Dendritic cell treated with granulocyte-macrophage colony-stimulating factor and Interleukin-4, amounts not matched to agents 40 ng/mL and 50 ng/mL, for 4 days (primary cell): ENCODE data around the gene TSR3.
A peak's percentile ranks its signal among the peaks of the same experiment; 100 is the strongest.

Source experiments
- H3K27ac Mint-ChIP-seq: one replicate; pipeline ENCODE4 v1.8.0; 2022; ENCODE audit warnings: mild to moderate bottlenecking, mixed read lengths
- H3K27me3 Mint-ChIP-seq: one replicate; pipeline ENCODE4 v1.8.0; 2022; ENCODE audit warnings: mild to moderate bottlenecking, mixed read lengths
- H3K36me3 Mint-ChIP-seq: one replicate; pipeline ENCODE4 v1.8.0; 2022; ENCODE audit warnings: low read depth, mixed read lengths
- H3K4me1 Mint-ChIP-seq: one replicate; pipeline ENCODE4 v1.8.0; 2022; ENCODE audit warnings: low read depth, mixed read lengths
- H3K4me3 Mint-ChIP-seq: one replicate; pipeline ENCODE4 v1.8.0; 2022; ENCODE audit warnings: mild to moderate bottlenecking, moderate library complexity, mixed read lengths
- H3K9me3 Mint-ChIP-seq: one replicate; pipeline ENCODE4 v1.8.0; 2022; ENCODE audit warnings: mixed read lengths
- intact Hi-C: fragments of 100-400 bp; cut with micrococcal nuclease; formaldehyde crosslinking; loops from one replicate; pipeline ENCODE4 v1.15.0; 2022

TSR3 gene

DNA sequence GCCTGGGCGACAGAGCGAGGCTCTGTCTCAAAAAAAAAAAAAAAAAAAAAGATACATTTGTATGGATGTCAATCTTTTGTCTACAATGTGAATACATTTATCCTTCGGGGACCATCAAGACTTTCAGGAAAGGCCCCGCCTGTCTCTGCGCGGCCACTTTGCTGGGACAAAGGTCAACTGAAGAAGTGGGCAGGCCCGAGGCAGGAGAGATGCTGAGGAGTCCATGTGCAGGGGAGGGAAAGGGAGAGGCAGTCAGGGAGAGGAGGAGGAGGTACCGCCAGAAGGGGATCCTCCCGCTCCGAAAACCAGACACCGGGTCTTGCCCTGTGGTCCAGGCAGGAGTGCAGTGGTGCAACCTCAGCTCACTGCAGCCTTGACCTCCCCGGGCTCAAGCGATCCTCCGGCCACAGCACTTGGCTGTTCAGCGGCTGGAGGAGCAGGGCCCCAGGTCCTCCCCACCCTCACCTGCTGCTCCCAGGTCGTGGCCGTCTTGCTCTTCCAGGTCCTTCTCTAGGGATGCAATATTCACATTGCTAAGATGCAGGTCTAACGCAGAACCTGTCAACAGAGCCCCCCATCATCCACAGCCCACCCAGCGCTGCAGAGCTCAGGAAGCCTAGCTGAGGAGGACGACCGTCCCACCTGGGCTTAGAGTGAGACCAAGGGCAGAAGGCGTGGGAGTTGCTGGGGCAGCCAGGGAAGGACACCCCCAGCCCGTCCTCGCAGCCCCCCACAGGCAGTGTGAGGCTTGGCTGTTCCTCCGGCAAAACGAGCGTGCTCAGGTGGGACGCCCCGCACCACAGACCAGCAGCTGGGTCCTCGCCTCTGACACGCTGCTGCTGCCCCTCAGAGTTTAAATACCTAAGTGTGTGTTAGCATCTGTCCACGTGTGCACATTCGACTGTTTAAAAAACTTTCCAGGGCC is 19.6 kb upstream of the TSR3 start:
- H3K4me3 Mint-ChIP-seq: no peak overlapping the region
- no peaks in the 10 kb centered on the region for H3K9me3 Mint-ChIP-seq
- no peaks in the 10 kb centered on the region for H3K27me3 Mint-ChIP-seq
- intact Hi-C loops: no loop called here
- H3K36me3 Mint-ChIP-seq: peaks cover 88% of the 10 kb centered on the region
- H3K27ac Mint-ChIP-seq: no peak overlapping the region
- H3K4me1 Mint-ChIP-seq: no peaks in the 10 kb centered on the region

DNA sequence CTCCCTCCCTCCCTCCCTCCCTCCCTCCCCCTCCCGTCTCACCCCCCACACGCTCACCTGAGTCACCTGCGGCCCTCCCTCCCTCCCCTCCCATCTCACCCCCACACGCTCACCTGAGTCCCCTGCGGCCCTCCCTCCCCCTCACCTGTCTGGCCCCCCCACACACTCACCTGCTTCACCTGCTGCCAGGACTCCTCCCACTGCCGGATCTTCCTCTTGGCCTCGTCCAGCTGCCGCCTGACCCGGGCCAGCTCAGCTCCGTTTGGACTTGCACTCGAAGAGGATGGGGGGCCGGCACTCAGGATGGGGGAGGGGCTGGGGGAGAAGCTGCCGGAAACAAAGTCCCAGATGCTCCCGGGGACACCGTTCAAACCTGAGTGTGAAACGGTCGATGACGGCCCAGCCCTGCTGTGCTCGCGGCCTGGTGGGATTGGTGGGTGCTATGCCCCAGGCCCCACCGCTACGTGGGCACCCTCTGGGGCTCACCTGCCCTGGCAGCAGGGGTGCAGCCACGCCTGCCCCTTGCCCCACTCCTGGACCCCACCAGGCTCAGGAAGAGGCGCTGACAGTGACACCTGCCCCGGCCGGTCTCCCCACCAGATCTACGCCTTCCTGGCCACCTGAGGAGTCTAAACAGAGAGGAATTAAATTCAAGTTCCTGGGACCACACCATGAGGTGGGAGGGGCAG is 16.0 kb upstream of the TSR3 start:
- Mint-ChIP-seq H3K27me3 (no peaks in the 10 kb centered on the region), H3K27ac (no peak overlapping the region), H3K4me1 (peaks cover 5% of the 10 kb centered on the region), H3K36me3 (peaks cover 100% of the 10 kb centered on the region), H3K9me3 (no peaks in the 10 kb centered on the region), H3K4me3 (no peak overlapping the region)
- intact Hi-C loops: loop anchor here (10.0 kb wide), 1 partner anchor 47 kb away; the partner anchor contains the start of gene UNKL

DNA sequence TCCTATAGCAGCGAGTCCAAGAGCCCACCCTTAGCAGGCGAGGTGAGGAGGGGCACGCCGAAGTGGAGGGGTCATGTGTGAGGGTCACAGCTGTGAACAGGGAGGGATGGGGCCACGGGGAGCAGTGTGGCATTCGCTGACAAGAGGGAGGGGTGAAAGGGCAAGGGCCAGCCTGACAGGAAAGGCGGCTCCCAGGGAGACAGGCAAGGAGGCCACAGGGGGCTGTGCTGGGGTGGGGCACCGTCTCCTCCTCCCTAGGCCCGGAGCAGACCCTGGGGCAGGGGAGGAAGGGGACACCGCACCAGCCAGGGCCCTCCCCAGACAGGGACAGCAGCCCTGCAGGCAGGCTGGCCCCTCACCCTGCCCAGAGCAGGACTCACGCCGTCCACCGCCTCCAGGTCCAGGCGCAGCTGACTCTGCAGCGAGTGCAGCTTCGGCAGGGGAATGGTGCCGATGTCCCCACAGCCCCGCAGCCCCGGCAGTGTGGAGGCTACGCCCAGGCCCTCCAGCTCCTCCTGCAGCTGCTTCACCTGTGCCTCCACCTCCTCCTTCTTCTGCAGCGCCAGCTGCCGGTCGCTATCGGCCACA is 15.1 kb upstream of the TSR3 start:
- no peak overlapping the region for H3K4me3 Mint-ChIP-seq
- peaks cover 100% of the 10 kb centered on the region for H3K36me3 Mint-ChIP-seq
- H3K27me3 Mint-ChIP-seq: no peaks in the 10 kb centered on the region
- peaks cover 5% of the 10 kb centered on the region for H3K4me1 Mint-ChIP-seq
- H3K27ac Mint-ChIP-seq: no peak overlapping the region
- intact Hi-C loops: loop anchor here (10.0 kb wide), 1 partner anchor 48 kb away; the partner anchor contains the start of gene UNKL
- no peaks in the 10 kb centered on the region for H3K9me3 Mint-ChIP-seq

DNA sequence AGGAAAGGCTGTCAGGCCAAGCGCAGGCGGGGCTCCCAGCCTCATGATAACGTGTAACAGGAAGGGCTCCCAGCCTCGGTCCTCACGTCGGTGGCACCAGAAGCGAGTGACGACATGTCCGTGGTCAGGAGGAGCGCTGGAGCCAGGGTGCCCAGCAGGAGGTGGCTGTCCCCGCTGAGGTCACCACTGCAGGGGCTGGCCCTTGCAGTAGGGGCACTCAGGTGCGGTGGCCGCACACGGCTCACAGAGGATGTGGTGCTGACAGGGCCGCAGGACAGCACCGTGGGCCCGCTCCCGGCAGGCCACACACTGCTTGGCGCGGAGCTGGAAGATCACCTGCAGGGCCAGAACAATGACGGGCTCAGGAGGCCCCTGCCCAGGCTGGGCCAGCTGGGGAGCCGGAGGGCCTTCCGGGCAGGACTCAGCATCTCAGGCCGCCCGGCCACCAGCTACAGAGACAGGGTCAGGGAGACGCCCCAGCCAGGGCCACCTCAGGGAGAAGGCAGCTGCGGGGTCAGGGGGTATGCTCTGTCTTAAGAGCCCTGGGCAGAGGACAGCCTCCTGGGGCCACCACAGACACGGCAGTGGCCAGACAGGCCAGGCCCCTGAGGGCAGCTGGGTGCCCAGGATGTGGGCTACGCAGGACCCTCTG is 14.5 kb upstream of the TSR3 start:
- H3K4me3 Mint-ChIP-seq: no peak overlapping the region
- H3K27me3 Mint-ChIP-seq: no peaks in the 10 kb centered on the region
- no peak overlapping the region for H3K27ac Mint-ChIP-seq
- H3K9me3 Mint-ChIP-seq: no peaks in the 10 kb centered on the region
- intact Hi-C loops: loop anchor here (10.0 kb wide), 1 partner anchor 49 kb away; the partner anchor contains the start of gene UNKL
- peaks cover 100% of the 10 kb centered on the region for H3K36me3 Mint-ChIP-seq
- peaks cover 5% of the 10 kb centered on the region for H3K4me1 Mint-ChIP-seq

DNA sequence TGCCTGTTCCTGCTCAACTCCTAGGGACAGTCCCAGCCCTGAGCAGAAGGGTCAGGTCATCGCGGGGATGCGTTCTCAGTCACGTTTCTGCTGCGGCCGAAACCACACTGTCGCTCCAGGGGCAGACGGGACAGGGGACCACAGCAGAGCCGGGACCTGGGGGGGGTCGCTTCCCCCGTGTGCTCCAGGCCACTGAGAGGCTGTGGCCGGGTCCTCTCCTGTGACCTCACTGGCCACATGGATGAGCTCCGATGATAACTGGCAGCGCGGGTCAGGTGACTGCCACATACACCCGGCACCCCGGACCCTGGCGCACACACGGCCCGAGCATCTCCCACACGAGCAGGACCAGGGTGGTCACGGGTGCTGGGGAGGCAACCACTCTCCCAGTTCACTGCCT is 12.8 kb upstream of the TSR3 start:
- intact Hi-C loops: loop anchor here (10.0 kb wide), 1 partner anchor 50 kb away; the partner anchor contains the start of gene UNKL
- Mint-ChIP-seq H3K36me3 (peaks cover 100% of the 10 kb centered on the region), H3K27me3 (no peaks in the 10 kb centered on the region), H3K4me3 (no peak overlapping the region), H3K9me3 (no peaks in the 10 kb centered on the region), H3K4me1 (peaks cover 5% of the 10 kb centered on the region), H3K27ac (no peak overlapping the region)

DNA sequence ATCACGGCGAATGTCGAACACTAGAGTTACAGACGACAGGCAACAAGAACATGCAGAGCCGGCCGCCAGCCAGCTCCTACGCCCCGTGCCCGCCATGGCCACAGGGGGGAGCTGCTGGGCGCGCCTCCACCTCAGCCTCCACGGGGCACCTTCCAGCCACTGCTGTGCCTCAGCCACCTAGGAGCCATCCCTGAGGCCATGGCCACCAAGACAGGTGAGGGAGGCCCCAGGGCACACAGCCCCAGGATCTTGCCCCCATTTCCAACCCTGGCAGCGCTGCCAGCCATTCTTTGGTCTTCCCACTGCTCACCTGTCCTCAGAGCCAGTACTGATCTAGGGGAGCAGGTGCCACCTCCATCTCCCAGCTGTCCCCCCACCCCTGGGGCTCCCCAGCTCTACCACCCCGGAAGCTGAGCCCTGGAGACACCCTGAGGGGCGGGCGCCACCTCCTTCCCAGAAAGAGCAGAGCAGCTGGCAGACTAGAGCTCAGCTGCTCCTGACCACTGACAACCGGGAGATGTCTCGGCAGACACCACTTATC is 11.9 kb upstream of the TSR3 start:
- peaks cover 99% of the 10 kb centered on the region for H3K36me3 Mint-ChIP-seq
- intact Hi-C loops: loop anchor here (10.0 kb wide), 1 partner anchor 51 kb away; the partner anchor contains the start of gene UNKL
- no peaks in the 10 kb centered on the region for H3K9me3 Mint-ChIP-seq
- H3K4me1 Mint-ChIP-seq: peaks cover 12% of the 10 kb centered on the region
- no peaks in the 10 kb centered on the region for H3K27me3 Mint-ChIP-seq
- no peak overlapping the region for H3K27ac Mint-ChIP-seq
- H3K4me3 Mint-ChIP-seq: no peak overlapping the region

DNA sequence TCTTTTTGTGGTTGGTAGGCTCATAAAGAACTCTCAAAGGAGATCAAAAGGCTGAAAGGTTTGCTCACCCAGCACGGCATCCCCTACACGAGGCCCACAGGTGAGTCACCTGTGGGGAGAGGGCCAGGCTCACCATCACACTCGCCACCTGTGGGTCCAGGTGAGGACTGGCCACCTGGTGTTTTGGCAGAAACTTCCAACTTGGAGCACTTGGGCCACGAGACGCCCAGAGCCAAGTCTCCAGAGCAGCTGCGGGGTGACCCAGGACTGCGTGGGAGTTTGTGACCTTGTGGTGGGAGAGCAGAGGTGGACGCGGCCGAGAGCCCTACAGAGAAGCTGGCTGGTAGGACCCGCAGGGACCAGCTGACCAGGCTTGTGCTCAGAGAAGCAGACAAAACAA is 11.1 kb upstream of the TSR3 start:
- H3K36me3 Mint-ChIP-seq: peaks cover 97% of the 10 kb centered on the region

DNA sequence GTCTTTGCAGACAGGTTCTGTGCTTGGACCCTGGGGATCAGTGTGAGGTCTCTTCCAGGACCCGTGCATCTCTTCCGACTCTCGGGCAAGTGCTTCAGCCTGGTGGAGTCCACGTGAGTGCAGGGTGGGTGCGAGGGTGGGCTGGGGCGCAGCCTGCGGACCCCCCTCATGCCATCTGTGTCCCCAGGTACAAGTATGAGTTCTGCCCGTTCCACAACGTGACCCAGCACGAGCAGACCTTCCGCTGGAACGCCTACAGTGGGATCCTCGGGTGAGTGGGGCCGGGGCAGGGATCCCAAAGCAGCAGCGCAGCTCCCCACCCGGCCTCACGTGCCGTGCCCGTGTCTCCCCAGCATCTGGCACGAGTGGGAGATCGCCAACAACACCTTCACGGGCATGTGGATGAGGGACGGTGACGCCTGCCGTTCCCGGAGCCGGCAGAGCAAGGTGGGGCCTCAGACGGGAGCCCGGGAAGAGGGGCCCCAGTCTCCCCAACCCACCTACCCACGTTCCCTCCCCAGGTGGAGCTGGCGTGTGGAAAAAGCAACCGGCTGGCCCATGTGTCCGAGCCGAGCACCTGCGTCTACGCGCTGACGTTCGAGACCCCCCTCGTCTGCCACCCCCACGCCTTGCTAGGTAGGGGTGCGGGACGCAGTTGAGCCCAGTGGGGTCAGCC is 10.1 kb upstream of the TSR3 start:
- H3K27me3 Mint-ChIP-seq: no peaks in the 10 kb centered on the region
- no peaks in the 10 kb centered on the region for H3K9me3 Mint-ChIP-seq
- intact Hi-C loops: loop anchor here (10.0 kb wide), 1 partner anchor 53 kb away; the partner anchor contains the start of gene UNKL
- H3K4me1 Mint-ChIP-seq: peaks cover 24% of the 10 kb centered on the region
- H3K36me3 Mint-ChIP-seq: peaks cover 92% of the 10 kb centered on the region
- no peak overlapping the region for H3K27ac Mint-ChIP-seq
- no peak overlapping the region for H3K4me3 Mint-ChIP-seq

More for the DNA sequence above, 11.1 kb upstream of the TSR3 start:
- Mint-ChIP-seq H3K4me3 (no peak overlapping the region), H3K9me3 (no peaks in the 10 kb centered on the region), H3K4me1 (peaks cover 17% of the 10 kb centered on the region), H3K27me3 (no peaks in the 10 kb centered on the region), H3K27ac (no peak overlapping the region)
- intact Hi-C loops: loop anchor here (10.0 kb wide), 1 partner anchor 52 kb away; the partner anchor contains the start of gene UNKL

DNA sequence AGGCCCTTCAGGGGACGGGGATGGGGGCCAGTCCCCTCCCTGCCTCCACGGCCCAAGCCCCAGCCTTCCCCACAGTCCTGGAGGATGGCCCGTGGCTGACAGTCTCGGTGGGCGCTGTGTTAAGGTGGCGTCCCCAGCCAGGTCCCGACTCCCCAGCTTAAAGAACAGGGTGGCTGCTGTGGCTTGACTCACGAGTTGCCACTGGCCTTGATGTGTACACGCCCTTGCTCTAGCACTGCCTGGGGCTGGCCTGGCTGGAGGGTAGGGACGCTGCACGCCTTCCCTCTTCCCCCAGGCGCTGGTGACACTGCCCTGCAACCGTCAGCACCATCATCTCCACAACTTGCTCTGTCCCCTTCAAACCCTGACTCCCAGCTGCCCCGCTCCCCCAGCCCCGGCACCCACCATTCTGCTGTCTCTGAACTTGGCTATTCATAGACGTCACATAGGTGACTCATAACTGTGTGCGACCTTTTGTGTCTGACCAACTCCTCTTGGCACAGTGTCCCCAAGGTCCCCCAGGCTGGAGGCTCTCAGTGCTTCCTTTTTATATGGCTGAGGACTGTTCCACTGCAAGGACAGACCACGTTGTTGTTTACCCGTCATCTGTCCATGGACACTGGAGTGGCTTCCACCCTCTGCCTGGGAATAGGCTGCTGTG is 6.4 kb upstream of the TSR3 start:
- intact Hi-C loops: no loop called here
- Mint-ChIP-seq H3K9me3 (no peaks in the 10 kb centered on the region), H3K27me3 (no peaks in the 10 kb centered on the region), H3K27ac (no peak overlapping the region), H3K36me3 (peaks cover 87% of the 10 kb centered on the region), H3K4me3 (no peak overlapping the region), H3K4me1 (peaks cover 61% of the 10 kb centered on the region)

DNA sequence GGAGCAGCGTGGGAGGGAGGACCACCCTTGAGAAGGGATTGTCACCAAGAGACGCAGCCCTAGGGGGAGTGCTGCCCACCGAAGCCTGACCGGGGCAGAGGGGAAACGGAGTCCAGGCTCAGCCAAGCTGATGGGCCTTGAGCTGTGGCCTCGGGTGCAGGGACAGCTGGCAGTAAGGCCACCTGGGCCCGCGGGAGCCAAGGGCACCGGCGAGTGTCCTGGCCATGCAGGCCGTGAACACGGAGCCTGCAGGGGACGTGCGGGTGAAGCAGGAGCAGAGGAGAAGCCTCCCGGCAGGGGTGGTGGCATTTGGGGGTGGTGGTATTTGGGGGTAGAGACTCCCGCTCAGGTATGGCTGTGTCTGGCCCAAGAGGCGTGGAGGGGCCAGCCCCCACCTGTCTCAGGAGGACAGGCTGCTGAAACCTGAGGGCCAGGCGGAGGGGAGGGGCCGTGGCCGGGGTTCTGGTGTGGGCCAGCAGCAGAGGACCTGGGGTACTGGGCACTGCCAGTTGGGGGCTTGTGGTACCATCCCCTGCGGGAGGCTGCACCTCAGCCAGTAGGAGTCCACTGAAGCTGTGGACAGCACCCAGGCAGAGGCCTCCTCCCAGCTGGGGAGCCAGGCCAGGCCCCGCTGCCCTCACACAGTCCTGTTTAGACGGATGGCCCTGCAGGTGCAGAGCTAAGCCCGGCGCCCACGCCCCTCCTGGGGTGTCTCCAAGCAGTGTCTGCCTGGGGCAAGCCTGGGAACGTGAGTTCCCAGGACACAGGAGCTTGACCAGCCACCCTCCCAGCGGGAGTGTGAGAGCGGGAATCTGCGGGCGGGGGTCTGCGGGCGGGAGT is 4.6 kb upstream of the TSR3 start:
- Mint-ChIP-seq H3K36me3 (peaks cover 76% of the 10 kb centered on the region), H3K9me3 (no peaks in the 10 kb centered on the region), H3K4me1 (peaks cover 63% of the 10 kb centered on the region), H3K4me3 (no peak overlapping the region), H3K27ac (peak overlapping the region; percentile 45), H3K27me3 (no peaks in the 10 kb centered on the region)
- intact Hi-C loops: no loop called here

DNA sequence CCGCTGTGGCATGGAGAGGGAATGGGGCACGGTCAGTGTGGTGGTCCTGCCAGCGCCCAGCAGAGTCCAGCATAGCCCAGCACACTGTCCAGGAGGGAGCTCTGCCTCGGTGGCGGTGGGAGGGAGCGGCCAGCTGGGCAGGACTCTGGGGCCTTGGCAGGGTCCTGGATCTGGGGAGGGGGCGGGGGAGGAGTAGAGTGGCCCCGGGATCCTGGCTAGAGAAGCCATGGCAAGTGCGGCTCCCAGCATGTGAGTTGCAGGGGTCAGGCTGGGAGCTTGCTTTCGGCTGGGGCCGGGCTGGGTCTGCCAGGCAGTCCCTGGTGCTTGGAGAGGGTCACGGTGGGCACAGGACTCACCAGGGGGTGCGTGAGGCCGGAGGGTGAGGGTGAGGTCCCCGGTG is 3.9 kb upstream of the TSR3 start:
- no peak overlapping the region for H3K4me3 Mint-ChIP-seq
- H3K4me1 Mint-ChIP-seq: peaks cover 67% of the 10 kb centered on the region
- H3K27ac Mint-ChIP-seq: peak overlapping the region; percentile 45
- intact Hi-C loops: no loop called here
- H3K36me3 Mint-ChIP-seq: peaks cover 69% of the 10 kb centered on the region
- H3K27me3 Mint-ChIP-seq: no peaks in the 10 kb centered on the region
- no peaks in the 10 kb centered on the region for H3K9me3 Mint-ChIP-seq
